GM21576 (cell line): ENCODE data around the gene ITGA5.

Experiments
- ATAC-seq: cut with Tn5 transposase; IDR thresholded peaks from one replicate; pipeline ENCODE4 v1.9.1; 2021; ENCODE audit warnings: mild to moderate bottlenecking, moderate library complexity; ENCODE audit not compliant: unreplicated experiment

ITGA5 gene

GRCh38 chr12:54419088-54419887 is at the start of gene ITGA5:
ITGA5 (minus strand) TSS chr12:54419266; CDS start chr12:54419198, 68 bp downstream.
- no peak for ATAC-seq

GRCh38 chr12:54465857-54466523 is 46.9 kb upstream of the ITGA5 start:
- no peak for ATAC-seq

- no peak for ATAC-seq
Observed at GRCh38 chr12:54463484-54463883, 44.4 kb upstream of the ITGA5 start.

GRCh38 chr12:54463034-54463433 is 44.0 kb upstream of the ITGA5 start:
- no peak for ATAC-seq

- ATAC-seq, result no peak
Observed at GRCh38 chr12:54460317-54460923, 41.4 kb upstream of the ITGA5 start.

GRCh38 chr12:54459355-54459754 is 40.3 kb upstream of the ITGA5 start:
- no peak for ATAC-seq

- ATAC-seq, result no peak
Observed at GRCh38 chr12:54455760-54456469, 36.8 kb upstream of the ITGA5 start.

- ATAC-seq, result no peak
Observed at GRCh38 chr12:54452628-54453027, 33.6 kb upstream of the ITGA5 start.

- ATAC-seq, result no peak
Observed at GRCh38 chr12:54448344-54448743, 29.3 kb upstream of the ITGA5 start.

- ATAC-seq, result no peak
Observed at GRCh38 chr12:54447917-54448316, 28.9 kb upstream of the ITGA5 start.

- no peak for ATAC-seq
Observed at GRCh38 chr12:54444206-54444605, 25.1 kb upstream of the ITGA5 start.

- ATAC-seq, result no peak
Observed at GRCh38 chr12:54443446-54443845, 24.4 kb upstream of the ITGA5 start.

GRCh38 chr12:54442961-54443360 is 23.9 kb upstream of the ITGA5 start:
- ATAC-seq, result no peak

GRCh38 chr12:54442099-54442498 is 23.0 kb upstream of the ITGA5 start:
- ATAC-seq, result no peak

- ATAC-seq, result no peak
Observed at GRCh38 chr12:54439521-54440255, 20.6 kb upstream of the ITGA5 start.

- ATAC-seq, result no peak
Observed at GRCh38 chr12:54439096-54439495, 20.0 kb upstream of the ITGA5 start.

- ATAC-seq, result no peak
Observed at GRCh38 chr12:54438517-54438916, 19.5 kb upstream of the ITGA5 start.

- no peak for ATAC-seq
Observed at GRCh38 chr12:54437697-54438096, 18.6 kb upstream of the ITGA5 start.

- ATAC-seq, result no peak
Observed at GRCh38 chr12:54437243-54437642, 18.2 kb upstream of the ITGA5 start.

- ATAC-seq, result no peak
Observed at GRCh38 chr12:54432815-54433164, 13.7 kb upstream of the ITGA5 start.
